IPS DF 19.7 (cell line): ENCODE data around the gene ZDHHC14.
"Not testable (repeated sequence)": the region's sequence is repeated elsewhere in the genome, so short reads cannot be mapped to it uniquely, and the experiment has no call there.

Experiments used
- DNase-seq: peaks from one replicate; pipeline ENCODE4 v3.0.0-alpha.2; 2013; ENCODE audit warnings: low read depth, low spot score

The ZDHHC14 gene

DNA sequence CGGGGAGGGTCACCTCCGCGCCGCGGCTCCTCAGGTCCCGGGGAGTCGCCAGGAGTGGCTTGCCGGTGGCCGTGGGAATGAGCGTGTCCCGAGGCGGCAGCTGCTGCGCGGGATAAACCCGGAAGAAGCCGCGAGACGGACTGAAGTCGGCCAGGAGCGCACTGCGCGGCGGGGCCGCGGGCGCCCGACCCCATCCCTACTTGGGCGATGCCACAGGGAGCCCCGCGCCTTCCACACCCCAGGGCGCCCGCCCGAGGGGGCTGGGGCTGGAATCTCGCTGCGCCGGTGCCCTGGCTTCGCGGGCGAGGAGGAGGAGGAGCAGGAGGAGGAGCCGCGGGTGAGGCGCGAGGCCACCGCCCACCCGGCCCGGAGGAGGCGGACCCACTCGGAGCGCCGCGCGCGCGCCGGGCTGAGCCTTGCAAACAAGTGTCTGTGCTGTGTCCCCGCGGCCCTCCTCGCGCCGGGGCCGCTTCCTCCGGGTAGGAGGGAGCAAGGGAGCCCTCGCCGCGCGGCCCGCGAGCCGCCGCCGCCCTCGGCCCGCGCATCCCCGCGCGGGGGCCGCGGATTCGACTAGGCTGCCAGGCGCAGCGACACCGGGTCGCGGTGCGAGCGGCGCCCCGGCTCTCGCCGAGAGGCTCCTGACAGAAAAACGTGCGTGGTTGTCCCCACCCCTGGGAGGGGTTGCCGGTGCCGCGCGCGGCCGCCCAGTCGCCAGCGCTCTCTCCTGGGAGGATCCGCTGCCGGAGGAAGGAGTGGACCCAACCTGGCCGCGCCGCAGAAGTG, at the start of gene ZDHHC14:
TSS of gene ZDHHC14 (plus strand) at position 412 of the 783 bp plus-strand sequence.
- no peak for DNase-seq

DNA sequence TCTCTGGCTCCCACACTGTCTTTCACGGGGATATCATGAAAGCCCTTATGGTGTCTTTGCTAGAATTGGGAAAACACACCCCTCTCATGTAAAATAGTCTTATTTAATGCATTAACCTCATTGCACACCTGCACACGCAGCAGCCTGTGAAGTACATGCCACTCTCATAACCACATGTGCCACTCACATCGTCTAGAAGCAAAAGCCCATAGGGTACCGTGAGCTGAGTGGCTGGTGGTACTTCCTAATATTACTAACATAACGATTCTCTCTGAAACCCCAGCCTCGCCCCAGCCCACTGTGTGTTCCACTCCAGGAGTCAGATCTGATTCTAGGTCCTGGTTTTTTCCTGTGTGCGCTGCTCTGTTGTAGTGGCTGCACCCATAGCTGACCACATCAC, 48.2 kb upstream of the ZDHHC14 start:
- DNase-seq: no peak

DNA sequence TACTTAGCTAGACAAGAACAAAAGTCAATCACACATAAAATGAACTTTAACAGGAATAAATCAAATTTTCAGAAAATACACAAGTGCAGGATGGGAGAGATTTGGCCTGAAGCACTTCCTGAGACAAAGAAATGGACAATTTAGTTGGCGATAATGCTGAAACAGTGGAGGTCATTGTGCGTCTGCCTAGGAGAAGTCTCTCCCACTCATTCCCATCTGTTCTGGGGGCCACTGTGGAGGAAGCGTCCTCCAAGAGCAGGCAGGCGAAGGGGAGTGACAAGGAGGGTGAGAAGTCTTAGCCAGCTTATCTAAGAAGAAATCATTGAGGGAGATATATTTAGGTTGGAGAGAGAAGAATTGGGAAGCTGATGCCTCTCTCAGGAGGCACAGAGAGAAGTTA, 47.5 kb upstream of the ZDHHC14 start:
- no peak for DNase-seq

DNA sequence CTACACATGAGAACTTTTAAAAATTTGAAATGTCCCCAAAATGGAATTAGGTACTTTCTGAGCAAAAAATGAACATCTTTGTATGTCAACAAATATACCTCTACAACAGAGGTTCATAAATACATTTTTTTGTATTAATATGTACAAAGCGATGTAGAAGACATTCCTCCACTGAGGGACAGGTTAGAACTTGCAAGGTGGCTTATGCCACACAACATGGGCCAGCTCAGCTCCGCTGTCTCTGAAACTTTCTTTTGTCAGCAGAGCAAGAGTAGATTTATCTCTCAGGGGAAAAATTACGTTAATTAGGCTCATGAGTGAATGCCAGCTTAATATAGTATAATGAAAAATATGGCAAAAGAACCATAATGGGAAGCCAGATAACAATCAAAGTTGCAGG, 47.0 kb upstream of the ZDHHC14 start:
- no peak for DNase-seq

DNA sequence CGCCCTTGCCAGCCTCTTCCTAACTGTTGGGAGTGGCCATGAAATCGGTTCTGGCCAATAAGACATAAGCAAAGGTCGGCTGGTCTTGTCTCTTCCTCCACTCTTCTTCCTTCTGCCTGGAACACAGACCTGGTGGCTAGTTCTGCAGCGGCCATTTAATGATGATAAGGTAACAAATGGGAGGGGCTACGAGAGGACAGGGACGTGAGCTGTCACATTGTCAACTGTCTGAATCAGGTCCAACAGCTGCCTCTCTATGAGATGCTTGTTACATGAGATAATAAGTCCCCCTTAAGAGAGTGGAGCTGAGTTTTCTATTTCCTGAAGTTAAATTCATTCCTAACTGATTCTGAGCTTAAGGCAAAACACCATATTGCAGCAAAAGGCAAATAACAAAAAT, 45.2 kb upstream of the ZDHHC14 start:
- no peak for DNase-seq

DNA sequence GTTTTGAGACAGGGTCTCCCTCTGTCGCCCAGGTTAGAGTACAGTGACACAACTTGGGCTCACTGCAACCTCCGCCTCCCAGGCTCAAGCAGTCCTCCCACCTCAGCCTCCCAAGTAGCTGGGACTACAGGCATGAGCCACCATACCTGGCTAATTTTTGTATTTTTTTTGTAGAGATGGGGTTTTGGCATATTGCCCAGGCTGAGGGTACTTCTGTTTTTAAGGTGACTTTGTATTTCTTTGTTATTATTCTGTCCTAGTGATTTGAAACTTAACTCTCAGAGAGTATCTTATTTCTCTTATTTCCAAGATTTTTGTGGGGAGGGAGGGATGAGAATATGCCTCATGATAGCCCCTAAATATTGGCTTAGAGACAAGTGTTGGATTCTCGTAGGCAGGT, 43.7 kb upstream of the ZDHHC14 start:
- not testable (repeated sequence) for DNase-seq

DNA sequence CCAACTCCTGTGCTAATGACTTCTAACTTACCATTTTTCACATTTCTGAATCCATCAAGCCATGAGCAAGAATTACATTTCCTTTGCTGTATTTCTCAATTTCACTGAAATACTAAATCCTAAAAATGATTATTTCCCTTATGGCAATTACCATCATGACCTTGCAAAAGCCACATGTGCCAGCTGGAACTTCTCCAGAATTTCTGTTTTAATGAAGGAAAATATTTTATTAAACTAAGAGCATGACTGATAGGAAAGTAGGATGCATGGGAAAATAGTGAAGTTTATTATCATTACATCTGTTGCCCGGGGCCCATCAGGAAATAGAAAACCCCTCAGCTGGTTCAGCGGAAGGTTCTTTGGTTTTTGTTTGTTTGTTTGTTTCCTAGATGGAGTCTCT, 43.2 kb upstream of the ZDHHC14 start:
- no peak for DNase-seq

DNA sequence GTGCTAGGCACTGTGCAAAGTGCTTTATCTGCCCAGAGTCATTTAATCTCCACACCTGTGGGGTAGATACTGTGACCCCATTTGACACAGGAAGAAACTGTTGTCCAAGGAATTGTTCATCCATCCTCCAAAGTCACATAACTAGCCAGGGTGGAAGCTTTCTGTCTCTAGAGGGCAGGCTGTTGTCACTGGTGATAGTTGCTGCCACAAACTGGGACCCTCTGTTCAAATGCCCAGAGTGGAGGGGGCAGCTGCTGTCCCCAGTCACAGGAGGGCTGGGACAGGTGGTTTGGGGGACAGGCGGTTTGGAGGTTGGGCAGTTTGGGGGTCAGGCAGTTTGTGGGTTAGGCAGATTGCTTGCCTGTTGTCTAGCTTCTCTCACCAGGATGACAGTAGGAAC, 41.6 kb upstream of the ZDHHC14 start:
- no peak for DNase-seq

DNA sequence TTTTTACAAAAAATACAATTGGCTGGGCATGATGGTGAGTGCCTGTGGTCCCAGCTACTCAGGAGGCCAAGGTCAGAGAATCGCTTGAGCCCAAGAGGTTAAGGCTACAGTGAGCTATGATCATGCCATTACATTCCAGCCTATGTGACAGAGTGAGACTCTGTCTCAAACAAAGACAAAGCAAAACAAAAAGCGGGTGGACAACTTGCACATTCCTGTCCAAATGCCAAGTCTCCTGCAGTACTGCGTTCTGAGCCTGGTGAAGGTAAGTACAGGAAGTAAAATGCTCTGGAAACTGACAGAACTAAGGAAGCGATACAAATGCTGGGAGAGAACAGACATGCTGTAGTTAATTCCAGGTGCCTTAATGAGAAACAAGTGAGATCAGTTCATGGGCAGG, 37.3 kb upstream of the ZDHHC14 start:
- no peak for DNase-seq

DNA sequence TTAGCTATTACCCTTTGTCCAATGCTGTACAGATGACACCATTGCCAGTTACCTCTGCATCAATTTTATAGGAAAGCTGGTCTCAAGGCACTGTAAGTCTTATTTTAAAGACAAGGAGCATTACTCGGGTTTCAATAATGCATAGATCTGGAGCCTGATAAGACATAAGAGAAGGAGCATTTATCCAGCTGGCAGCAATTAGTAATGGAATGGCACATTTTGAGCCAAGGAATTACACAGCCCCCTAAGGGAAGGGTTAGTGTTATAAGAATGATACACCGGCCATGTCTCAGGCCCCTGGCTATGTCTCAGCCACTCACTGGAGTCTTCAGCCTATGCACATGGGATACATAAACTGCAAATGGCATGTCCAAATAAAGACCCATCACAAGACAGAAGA, 34.6 kb upstream of the ZDHHC14 start:
- DNase-seq: no peak

DNA sequence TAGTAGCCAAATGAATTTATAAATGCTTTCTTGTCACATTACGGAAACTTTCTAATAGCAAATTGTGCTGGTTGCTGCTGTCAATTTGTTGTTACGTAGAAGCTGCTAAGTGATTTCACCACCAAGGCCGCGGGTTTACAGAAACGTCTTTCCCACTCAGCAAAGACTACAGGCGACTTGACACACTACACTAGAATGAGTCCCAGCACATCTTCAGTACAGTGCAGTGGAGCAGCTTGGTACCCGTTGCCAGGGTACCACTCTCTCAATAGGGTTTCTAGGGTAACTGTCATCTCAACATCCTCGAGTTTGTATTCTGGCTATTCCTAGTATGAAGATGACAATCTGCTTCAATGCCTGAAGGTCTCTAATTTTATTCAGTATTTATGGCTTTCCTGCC, 22.7 kb upstream of the ZDHHC14 start:
- no peak for DNase-seq

DNA sequence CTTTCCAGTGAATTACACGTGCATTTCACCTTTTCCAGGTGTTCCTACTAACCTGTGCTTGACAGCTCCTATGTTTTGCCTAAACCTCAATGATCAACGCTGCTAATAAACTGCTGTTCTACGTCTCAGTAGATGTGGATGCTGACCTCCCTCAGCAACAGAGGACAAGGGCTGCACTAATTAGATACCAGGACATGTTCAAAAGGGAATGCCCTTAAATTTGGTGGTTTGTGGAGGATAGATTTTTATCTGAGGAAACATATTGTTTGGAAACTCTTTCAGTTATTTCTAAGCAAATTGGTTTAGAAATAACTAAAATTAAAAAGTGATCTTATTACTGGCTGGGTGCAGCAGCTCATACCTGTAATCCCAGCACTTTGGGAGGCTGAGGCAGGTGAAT, 19.1 kb upstream of the ZDHHC14 start:
- DNase-seq: no peak

DNA sequence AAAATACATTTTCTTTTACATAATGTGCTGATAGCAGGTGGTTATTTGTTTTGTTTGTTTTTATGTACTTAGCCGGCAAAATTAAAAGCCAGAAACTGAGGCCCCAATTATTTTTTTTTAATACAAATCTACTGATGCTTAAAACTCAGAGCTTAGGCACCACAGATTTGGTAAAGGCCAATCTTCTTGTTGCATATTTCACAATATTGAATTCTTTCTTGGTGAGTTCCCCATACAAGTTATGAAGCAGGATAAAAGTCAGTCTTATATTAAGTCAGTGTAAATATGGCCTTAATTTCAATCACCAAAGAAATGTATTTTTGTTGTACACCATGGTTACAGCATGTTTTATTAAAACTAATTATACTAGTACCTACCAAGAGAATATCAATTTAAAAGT, 16.3 kb upstream of the ZDHHC14 start:
- no peak for DNase-seq

DNA sequence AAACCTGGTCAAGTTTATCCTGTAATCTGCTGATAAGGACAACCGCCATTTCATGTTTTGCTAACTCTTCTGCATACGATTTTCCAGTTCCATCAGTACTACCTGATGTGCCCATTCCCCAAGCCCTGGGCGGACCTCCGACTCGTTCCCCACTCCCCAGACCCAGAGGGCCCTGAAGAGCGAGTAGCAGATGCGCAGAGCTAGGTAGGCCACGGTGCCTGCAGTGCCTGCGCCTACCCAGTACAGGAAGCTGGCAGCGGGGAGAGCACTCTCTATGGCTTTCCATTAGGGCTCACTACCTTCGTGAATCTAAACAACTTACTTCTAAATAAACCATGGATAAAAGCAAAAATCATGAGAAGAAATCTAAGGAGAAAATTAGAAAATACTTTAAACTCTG, 14.3 kb upstream of the ZDHHC14 start:
- no peak for DNase-seq

DNA sequence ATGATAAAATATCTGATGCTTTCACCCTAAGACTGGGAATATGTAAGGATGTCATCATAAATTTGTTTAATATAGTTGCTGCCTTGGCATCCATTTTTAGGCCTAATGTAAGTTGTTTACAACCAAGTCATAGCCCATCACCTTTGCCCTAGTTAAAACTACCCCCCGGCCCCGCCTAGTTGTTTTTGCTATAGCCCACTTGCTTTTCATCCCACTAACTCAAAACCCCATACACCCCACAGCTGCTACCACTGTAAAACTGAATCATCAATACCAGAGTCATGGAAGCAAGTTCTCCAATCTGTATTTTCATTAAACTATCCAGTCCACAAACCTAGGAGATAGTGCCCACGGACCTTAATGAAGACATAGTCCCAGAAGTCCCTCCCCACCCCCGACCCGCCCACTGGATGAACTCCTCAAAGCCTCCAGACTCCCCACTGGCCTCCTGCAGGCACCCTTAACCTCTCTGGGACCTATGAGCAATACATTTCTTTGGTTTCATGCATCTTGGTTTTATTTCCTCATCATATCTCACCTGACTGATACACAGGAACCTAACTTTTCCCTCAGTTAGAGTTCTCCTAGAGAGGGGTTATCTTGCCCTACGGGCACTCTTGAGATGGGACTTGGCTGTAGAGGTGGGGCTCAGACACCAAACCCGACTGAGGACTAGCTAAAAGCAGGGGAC, 12.5 kb upstream of the ZDHHC14 start:
- no peak for DNase-seq

DNA sequence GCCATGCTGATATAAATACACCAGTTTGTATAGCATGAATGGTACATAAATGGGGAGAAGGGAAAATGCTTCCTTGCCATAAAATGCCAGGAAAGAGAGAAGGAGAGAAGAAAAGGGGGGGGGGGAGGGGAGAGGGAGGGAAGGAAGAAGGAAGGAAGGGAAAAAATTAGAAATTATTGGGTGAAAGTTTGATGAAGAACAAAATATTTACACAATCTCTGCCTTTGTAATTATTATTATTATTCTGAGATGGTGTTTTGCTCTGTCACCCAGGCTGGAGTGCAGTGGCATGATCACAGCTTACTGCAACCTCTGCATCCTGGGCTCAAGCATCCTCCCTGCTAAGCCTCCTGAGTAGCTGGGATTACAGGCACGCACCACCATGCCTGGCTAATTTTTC, 10.2 kb upstream of the ZDHHC14 start:
- DNase-seq: no peak

DNA sequence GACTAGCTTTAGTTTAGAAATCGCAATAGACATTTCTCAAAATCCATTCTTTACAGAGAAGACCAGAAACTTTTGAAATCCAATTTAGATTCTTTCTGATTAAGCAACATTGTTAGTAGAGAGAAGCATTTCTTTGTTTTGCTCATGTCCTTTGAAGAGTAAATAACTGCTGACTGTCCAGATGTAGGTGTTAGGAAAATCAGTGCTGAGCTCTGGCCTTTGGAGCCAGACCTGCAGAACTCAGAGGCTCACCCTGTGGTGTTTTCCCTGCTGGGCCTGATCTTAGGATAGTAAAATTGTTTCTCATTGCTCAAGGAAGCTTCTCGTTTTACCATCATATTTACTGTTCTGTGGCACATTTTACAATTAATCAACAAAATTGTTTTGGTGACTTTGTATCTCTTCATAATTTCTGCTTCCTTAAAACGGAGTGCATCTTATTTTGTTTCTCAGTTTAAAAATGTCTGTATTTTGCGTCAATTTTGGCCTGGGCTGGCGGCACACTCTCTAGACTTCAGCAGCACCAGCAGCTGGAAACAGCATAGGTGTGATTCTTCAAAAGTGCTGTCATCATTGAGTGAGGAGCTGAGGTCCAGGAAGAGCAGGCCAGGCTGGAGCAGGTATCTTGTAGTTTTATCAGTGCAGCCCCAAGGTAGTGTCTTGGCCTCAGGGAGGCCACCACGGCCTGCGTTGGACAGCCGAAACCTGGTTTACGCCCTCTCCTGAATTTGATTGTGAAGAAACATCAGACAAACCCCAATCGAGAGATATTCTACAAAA, 8.3 kb upstream of the ZDHHC14 start:
- DNase-seq: no peak

DNA sequence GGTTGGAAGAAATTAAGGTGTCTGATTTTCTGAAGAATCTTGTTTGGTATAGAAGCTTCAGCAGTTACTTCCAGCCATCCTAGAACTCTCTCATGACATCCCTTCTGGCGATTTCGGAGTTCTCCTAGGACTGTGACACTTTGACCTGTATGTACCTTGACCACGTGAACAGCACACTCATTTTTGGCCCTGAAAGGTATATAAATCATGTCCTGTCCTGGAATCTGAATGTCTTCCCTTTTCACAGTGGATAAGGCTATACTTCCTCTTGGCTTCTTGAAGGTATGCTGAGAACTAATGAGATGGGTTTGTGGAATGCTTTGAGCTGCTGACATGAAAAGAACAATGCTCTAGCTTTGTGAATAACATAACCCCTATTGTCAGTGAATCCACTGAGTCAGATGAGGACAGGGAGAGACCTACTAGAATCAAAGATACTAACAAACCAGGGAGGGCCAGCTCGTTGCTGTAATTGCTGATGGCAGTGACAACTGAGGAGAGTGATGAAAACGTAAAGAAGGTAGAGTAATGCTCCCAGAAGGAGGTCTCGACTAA, 6.0 kb upstream of the ZDHHC14 start:
- no peak for DNase-seq

DNA sequence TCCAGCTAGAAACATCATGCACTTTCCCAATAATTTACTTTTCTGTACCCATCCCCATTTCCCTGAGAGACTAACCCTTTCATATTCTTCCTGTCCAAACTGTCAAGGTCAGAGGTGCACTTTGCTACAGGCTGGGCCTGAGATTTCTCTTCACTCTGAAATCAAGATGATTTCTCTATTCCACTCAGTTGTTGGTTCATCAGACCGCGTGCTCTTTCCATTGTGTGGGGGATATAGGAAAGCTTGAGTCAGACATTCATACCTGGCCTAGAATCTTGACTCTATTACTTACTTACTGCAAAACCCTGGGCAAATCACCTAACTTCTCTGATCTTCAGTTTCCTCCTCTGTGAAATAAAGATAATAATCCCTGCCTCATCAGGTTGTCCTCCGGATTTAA, 4.7 kb upstream of the ZDHHC14 start:
- no peak for DNase-seq

DNA sequence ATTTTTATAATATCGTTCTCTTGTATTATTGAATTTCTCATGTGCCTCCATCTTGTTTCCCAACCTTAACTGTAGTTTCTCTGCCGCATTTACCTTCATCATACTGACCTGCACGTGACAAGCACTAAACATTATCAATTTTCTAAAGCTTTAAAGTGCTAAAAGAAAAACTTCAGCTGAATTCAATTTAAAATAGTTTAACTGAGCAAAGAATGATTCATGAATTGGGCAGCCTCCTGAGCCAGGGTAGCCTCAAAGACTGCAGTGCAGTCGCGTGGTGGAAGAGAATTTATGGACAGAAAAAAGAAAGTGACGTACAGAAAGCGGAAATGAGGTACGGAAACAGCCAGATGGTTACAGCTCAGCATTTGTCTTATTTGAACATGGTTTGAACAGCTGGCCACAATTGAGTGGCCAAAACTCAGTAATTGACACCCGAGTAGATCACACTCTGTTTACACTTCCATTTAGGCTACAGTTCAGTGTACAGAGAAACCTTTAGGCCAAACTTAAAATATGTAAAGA, 4.2 kb upstream of the ZDHHC14 start:
- no peak for DNase-seq

DNA sequence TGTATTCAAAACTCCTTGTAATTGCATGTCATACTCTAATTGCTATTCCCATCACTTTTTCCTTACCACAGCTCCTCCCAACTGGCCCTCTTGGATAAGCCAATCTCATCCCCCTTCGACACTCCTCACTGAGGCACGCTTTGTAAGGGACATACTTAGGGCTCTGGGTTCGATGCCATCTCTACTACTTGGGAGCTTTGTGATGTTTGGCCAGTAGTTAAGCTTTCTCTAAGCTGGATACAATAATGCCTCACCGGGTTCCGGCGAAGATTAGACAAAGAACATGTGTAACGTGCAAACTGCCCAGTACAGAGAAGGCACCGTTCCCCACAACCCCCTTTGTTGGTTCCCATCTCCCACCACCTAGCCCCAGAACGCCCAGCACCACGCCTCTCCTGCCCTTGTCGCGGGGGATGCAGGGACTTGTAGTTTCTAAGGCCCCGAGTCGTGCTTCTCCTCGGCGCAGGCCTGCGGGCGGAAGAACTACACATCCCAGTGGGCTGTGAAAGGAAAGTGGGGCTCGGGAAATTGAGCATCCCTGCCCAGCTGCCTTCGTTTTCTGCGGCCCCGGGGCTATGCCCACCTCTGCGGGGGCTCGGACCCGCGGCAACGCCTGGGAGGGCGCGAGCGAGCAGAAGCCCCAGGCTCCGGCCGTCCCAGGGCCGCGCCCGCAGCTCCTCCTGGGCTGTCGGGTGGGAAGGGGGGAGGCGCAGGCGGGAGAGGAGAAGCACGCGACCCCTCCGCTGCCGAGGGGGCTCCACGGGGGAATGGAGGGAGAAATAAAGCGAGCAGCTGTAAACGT, 1.1 kb upstream of the ZDHHC14 start:
- DNase-seq: peak; percentile 91
